HepG2 (cell line): ENCODE results near the gene STARD13. TPM values are rescaled to one million over a fixed set of nuclear protein-coding genes. Genes with fewer than 3 reads are reported as not detected.

Source experiments
- ATAC-seq: fragments of 200-7000 bp; cut with Tn5 transposase; 3 replicates; pipeline ENCODE4 v1.9.1; 2020; ENCODE audit warnings: mild to moderate bottlenecking, moderate library complexity
- BruUV-seq: library from RNA; stranded (reverse); fragments of 400-500 nt; replicated peaks from 2 replicates; lab custom pipeline; 2021; lab: Mats Ljungman, UMichigan
- CTCF ChIA-PET: fragments of 300-600 bp; formaldehyde crosslinking; extraction: SDS; loops from one replicate; lab custom pipeline; 2021; ENCODE audit warnings: low total read pairs, inconsistent platforms, low intra/inter-chr PET ratio; lab: Yijun Ruan, JAX
- POLR2A ChIA-PET: fragments of 350-600 bp; sonication (Branson Sonifier 250); formaldehyde crosslinking; loops from one replicate; lab custom pipeline; 2020; ENCODE audit warnings: antibody characterized with exemption, inconsistent platforms; lab: Yijun Ruan, JAX
- DNase-seq: peaks from one replicate; pipeline ENCODE4 v3.0.0-alpha.2; 2015; ENCODE audit warnings: low spot score
- FAIRE-seq: peaks from 3 replicates; lab custom pipeline; 2011; peaks lifted over from hg19 to GRCh38; lab: Jason Lieb, UNC
- H2AFZ ChIP-seq: one replicate; pipeline ENCODE4 v1.6.1; 2011; ENCODE audit warnings: low read length, inconsistent platforms
- H3K27ac ChIP-seq: fragments of 300-600 bp; 3 replicates; pipeline ENCODE4 v1.8.0; 2011; ENCODE audit warnings: mixed run types, mild to moderate bottlenecking, mixed read lengths, low read length, inconsistent platforms; ENCODE audit not compliant: insufficient read depth; ENCODE audit errors: extremely low read length
- H3K27me3 ChIP-seq, 2 experiments: fragments of 200-600 bp in 1 of 2; 2 replicates in 1 of 2; 3 replicates in 1 of 2; pipeline versions ENCODE4 v1.6.0 to v1.8.0; 2011; ENCODE audit warnings: low read length in 2 of 2, mild to moderate bottlenecking in 2 of 2, moderate library complexity in 2 of 2, inconsistent platforms in 1 of 2; ENCODE audit not compliant: insufficient read depth in 2 of 2, control insufficient read depth in 1 of 2
- H3K36me3 ChIP-seq, 2 experiments: fragments of 200-600 bp in 1 of 2; replicated peaks in 1 of 2; 2 replicates in 1 of 2; 3 replicates in 1 of 2; pipeline versions ENCODE4 v1.5.1 to v1.8.0; 2011; ENCODE audit warnings: low read length in 2 of 2, inconsistent platforms in 1 of 2; ENCODE audit not compliant: insufficient read depth in 2 of 2, control insufficient read depth in 1 of 2
- H3K4me1 ChIP-seq: 2 replicates; pipeline ENCODE4 v1.5.1; 2012; ENCODE audit warnings: low read length, inconsistent platforms; ENCODE audit not compliant: insufficient read depth
- H3K4me2 ChIP-seq: 2 replicates; pipeline ENCODE4 v1.6.0; 2011; ENCODE audit warnings: low read depth, low read length, inconsistent platforms
- H3K4me3 ChIP-seq, 3 experiments: fragments of 200-600 bp in 1 of 3; sonication (generic), shearing (Covaris generic) in 1 of 3; replicated peaks in 1 of 3; 2 replicates each; pipeline ENCODE4 v1.5.1; 2011 to 2016; ENCODE audit warnings: low read length in 3 of 3, inconsistent platforms in 2 of 3, low read depth in 2 of 3, mild to moderate bottlenecking in 2 of 3, control low read depth in 1 of 3, mixed read lengths in 1 of 3; ENCODE audit not compliant: insufficient read depth in 1 of 3
- H3K79me2 ChIP-seq: one replicate; pipeline ENCODE4 v1.6.1; 2011; ENCODE audit warnings: low read length, inconsistent platforms; ENCODE audit not compliant: insufficient read depth
- H3K9ac ChIP-seq: 2 replicates; pipeline ENCODE4 v1.6.0; 2011; ENCODE audit warnings: mild to moderate bottlenecking, low read depth, low read length, inconsistent platforms; ENCODE audit not compliant: insufficient read depth
- H3K9me3 ChIP-seq: 2 replicates; pipeline ENCODE4 v1.5.1; 2012; ENCODE audit warnings: mild to moderate bottlenecking, low read length
- H4K20me1 ChIP-seq: 2 replicates; pipeline ENCODE4 v1.6.0; 2011; ENCODE audit warnings: inconsistent platforms, mild to moderate bottlenecking, low read length, moderate library complexity; ENCODE audit not compliant: insufficient read depth
- FOSL2 ChIP-seq: sonication (generic); formaldehyde crosslinking; IDR thresholded peaks from 2 replicates; pipeline ENCODE4 v1.4.0; 2020; ENCODE audit warnings: missing genetic modification reagents
- MAFK ChIP-seq, 2 experiments: IDR thresholded peaks in 1 of 2; conservative IDR thresholded peaks in 1 of 2; 2 replicates each; pipeline ENCODE4 v1.6.1; 2011; ENCODE audit warnings: improper control_type of control experiment in 2 of 2, low read length in 2 of 2
- NR2F1 ChIP-seq, 2 experiments: fragments of 450-650 bp in 1 of 2; formaldehyde crosslinking in 1 of 2; IDR thresholded peaks; 2 replicates each; pipeline versions ENCODE4 v1.5.0 to v1.6.1; 2016 to 2020; ENCODE audit warnings: mild to moderate bottlenecking in 1 of 2, missing compliant biosample characterization in 1 of 2, missing genetic modification reagents in 1 of 2, moderate library complexity in 1 of 2
- ZNF121 ChIP-seq: sonication (generic); formaldehyde crosslinking; IDR thresholded peaks from 2 replicates; pipeline ENCODE4 v1.5.0; 2020; ENCODE audit warnings: mild to moderate bottlenecking, missing genetic modification reagents
- WGBS: methylation state at CpG from one replicate; pipeline ENCODE4 v1.1.6; 2017; ENCODE audit warnings: low lambda C conversion rate; 5-methylcytosine and 5-hydroxymethylcytosine counted together
- in situ Hi-C: cut with HindIII; loops from 2 replicates; pipeline ENCODE4 v1.10.0; 2017; ENCODE audit warnings: low pct_unique_long_range_greater_than_20kb; ENCODE audit not compliant: extremely low pct_ligation_motif_present
- intact Hi-C: fragments of 100-400 bp; cut with micrococcal nuclease; formaldehyde crosslinking; loops from one replicate; pipeline ENCODE4 v1.10.0; 2022; ENCODE audit not compliant: unreplicated experiment
- polyA plus RNA-seq, 8 experiments: library from polyadenylated mRNA; depleted of rRNA in 3 of 8; stranded (reverse) in 7 of 8; unstranded in 1 of 8; fragments of >200 nt; fragmentation: Illumina TruSeq in 4 of 8; extraction: Trizol in 4 of 8; gene quantifications; 2 replicates each; pipeline versions ENCODE4 v1.2.1 to v1.2.3, GENCODE V29; 2011 to 2016; ENCODE audit warnings: low read depth in 4 of 8, missing spikeins in 1 of 8, mixed read lengths in 1 of 8; ENCODE audit not compliant: insufficient read depth in 1 of 8
- total RNA-seq, 5 experiments: library from RNA; depleted of rRNA; stranded (reverse); fragments of >200 nt; fragmentation: Illumina TruSeq; extraction: Trizol; gene quantifications; 2 replicates each; pipeline ENCODE4 v1.2.3, GENCODE V29; 2016; ENCODE audit warnings: low read depth in 1 of 5
- TF ChIP-seq, protein P1 (sequence below): sonication (generic); formaldehyde crosslinking; IDR thresholded peaks from 2 replicates; pipeline ENCODE4 v1.5.0; 2020; ENCODE audit warnings: mild to moderate bottlenecking, missing genetic modification reagents
- TF ChIP-seq, protein P2 (sequence below): sonication (generic); formaldehyde crosslinking; IDR thresholded peaks from 2 replicates; pipeline ENCODE4 v1.4.0; 2020; ENCODE audit warnings: missing genetic modification reagents

Gene STARD13
- total and polyA plus RNA-seq, 2 of the 13 experiments (the other 11 are each of a cell fraction or from before 2014, with no cell fraction given): 12.8 to 14.3 TPM

DNA sequence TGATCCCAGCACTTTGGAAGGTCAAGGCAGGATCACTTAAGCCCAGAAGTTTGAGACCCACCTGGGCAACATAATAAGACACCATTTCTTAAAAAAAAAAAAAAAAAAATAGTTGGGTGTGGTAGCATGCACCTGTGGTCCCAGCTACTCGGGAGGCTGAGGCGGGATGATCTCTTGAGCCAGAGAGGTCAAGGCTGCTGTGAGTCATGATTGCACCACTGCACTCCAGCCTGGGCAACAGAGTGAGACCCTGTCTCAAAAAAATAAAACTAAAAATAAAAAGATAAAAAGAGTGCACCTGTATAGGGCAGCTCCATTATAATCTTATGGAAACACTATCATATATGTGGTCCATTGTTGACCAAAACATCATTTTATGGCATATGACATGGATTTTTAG, 25.5 kb upstream of the STARD13 start:
- H3K36me3 ChIP-seq: no peaks in the 10 kb centered on the region
- no peak overlapping the region for H3K9ac ChIP-seq
- no peaks in the 10 kb centered on the region for H4K20me1 ChIP-seq
- in situ Hi-C loops: loop anchor here (5.0 kb wide), 1 partner anchor 51 kb away; no protein-coding TSS in a partner anchor
- H3K4me3 ChIP-seq: no peak overlapping the region
- ATAC-seq (no peak), FAIRE-seq (no peak), DNase-seq (no peak)
- no peaks in the 10 kb centered on the region for H3K27me3 ChIP-seq
- H3K27ac ChIP-seq: no peak overlapping the region
- no peak overlapping the region for H2AFZ ChIP-seq
- no peaks in the 10 kb centered on the region for H3K9me3 ChIP-seq
- BruUV-seq: no TSS peak
- no peaks in the 10 kb centered on the region for H3K79me2 ChIP-seq
- no peaks in the 10 kb centered on the region for H3K4me1 ChIP-seq
- POLR2A ChIA-PET: no interaction called here
- CTCF ChIA-PET: no interaction called here
- intact Hi-C loops: no loop called here
- no peak overlapping the region for H3K4me2 ChIP-seq
- WGBS: 89% methylated on average over 2 of the region's 2 CpGs
- TF ChIP-seq NR2F1 (CRISPR knock-in tag; IDR thresholded peaks at IDR 0.05) (0 out of 4 replicates have a peak, but pooled peaks of 1 of the 2 experiments have one; percentile 17), MAFK (conservative IDR thresholded peaks at IDR 0.05 in 1 of 2, IDR thresholded peaks at IDR 0.05 in 1 of 2; ENCODE audit: low read length in 2 of 2) (no peak), FOSL2 (CRISPR knock-in tag) (peak; percentile 67), ZNF121 (CRISPR knock-in tag) (peak; percentile 69)
- TF ChIP-seq, protein P1, sequence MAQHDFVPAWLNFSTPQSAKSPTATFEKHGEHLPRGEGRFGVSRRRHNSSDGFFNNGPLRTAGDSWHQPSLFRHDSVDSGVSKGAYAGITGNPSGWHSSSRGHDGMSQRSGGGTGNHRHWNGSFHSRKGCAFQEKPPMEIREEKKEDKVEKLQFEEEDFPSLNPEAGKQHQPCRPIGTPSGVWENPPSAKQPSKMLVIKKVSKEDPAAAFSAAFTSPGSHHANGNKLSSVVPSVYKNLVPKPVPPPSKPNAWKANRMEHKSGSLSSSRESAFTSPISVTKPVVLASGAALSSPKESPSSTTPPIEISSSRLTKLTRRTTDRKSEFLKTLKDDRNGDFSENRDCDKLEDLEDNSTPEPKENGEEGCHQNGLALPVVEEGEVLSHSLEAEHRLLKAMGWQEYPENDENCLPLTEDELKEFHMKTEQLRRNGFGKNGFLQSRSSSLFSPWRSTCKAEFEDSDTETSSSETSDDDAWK (CRISPR knock-in tag): no peak
- TF ChIP-seq, protein P2, sequence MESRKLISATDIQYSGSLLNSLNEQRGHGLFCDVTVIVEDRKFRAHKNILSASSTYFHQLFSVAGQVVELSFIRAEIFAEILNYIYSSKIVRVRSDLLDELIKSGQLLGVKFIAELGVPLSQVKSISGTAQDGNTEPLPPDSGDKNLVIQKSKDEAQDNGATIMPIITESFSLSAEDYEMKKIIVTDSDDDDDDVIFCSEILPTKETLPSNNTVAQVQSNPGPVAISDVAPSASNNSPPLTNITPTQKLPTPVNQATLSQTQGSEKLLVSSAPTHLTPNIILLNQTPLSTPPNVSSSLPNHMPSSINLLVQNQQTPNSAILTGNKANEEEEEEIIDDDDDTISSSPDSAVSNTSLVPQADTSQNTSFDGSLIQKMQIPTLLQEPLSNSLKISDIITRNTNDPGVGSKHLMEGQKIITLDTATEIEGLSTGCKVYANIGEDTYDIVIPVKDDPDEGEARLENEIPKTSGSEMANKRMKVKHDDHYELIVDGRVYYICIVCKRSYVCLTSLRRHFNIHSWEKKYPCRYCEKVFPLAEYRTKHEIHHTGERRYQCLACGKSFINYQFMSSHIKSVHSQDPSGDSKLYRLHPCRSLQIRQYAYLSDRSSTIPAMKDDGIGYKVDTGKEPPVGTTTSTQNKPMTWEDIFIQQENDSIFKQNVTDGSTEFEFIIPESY (CRISPR knock-in tag): peak; percentile 74; the same call in 1 of the 2 replicates
- TF ChIP-seq, all 625 proteins: peak for 4
